Breast epithelium (tissue), 4 donors: ENCODE results near the gene KRT3. TPM values are rescaled to one million over a fixed set of nuclear protein-coding genes. Genes with fewer than 3 reads are reported as not detected.

Experiments used
- DNase-seq, 2 donors: peaks; one replicate each; pipeline ENCODE4 v3.0.0-alpha.2; 2019; ENCODE audit warnings: low spot score in 2 of 2
- H3K27ac ChIP-seq, 2 donors: fragments of 200-600 bp; sonication (generic) in 1 of 2; one replicate each; pipeline ENCODE4 v1.5.1; 2016 to 2019; ENCODE audit warnings: mild to moderate bottlenecking in 1 of 2
- H3K27me3 ChIP-seq, 2 donors: fragments of 200-600 bp; sonication (generic) in 1 of 2; one replicate each; pipeline versions ENCODE4 v1.5.1 to v1.6.0; 2017 to 2019; ENCODE audit warnings: control low read depth in 1 of 2, mild to moderate bottlenecking in 1 of 2
- H3K36me3 ChIP-seq: fragments of 200-600 bp; one replicate; pipeline ENCODE4 v1.5.1; 2019
- H3K4me1 ChIP-seq, 2 donors: fragments of 200-600 bp; sonication (generic); one replicate each; pipeline ENCODE4 v1.5.1; 2016 to 2019; ENCODE audit warnings: control low read depth in 1 of 2
- H3K4me3 ChIP-seq, 3 donors: fragments of 200-600 bp; sonication (generic); 1 replicate in 2 of 3; 2 replicates in 1 of 3; pipeline ENCODE4 v1.5.1; 2016 to 2019; ENCODE audit warnings: mild to moderate bottlenecking in 3 of 3, moderate library complexity in 2 of 3
- H3K9me3 ChIP-seq, 2 donors: fragments of 200-600 bp; sonication (generic) in 1 of 2; one replicate each; pipeline ENCODE4 v1.5.1; 2016 to 2019; ENCODE audit warnings: control low read depth in 1 of 2
- POLR2A ChIP-seq: fragments of 450-650 bp; IDR thresholded peaks from one replicate; pipeline ENCODE4 v1.6.1; 2016; ENCODE audit warnings: antibody characterized with exemption, mild to moderate bottlenecking, moderate library complexity
- POLR2AphosphoS5 ChIP-seq, 3 donors: sonication (generic); formaldehyde crosslinking; IDR thresholded peaks; one replicate each; pipeline ENCODE4 v1.6.1; 2017; ENCODE audit warnings: antibody characterized with exemption in 3 of 3
- intact Hi-C: fragments of 100-400 bp; cut with DNase I; formaldehyde crosslinking; loops from one replicate; pipeline ENCODE4 v1.15.1; 2023; ENCODE audit warnings: low total_unique reads
- total RNA-seq, 3 donors: library from RNA; depleted of rRNA; stranded (reverse); fragments of >200 nt; gene quantifications; one replicate each; pipeline ENCODE4 v1.1.0, GENCODE V29; 2016
- TF ChIP-seq, protein P1 (sequence below), 3 donors: fragments of 450-650 bp; IDR thresholded peaks; one replicate each; pipeline ENCODE4 v1.5.1; 2016 to 2017; ENCODE audit warnings: antibody characterized with exemption in 3 of 3, mild to moderate bottlenecking in 3 of 3, moderate library complexity in 3 of 3

KRT3 gene
- total RNA-seq, 3 donors from 2014 or later = not detected

DNA sequence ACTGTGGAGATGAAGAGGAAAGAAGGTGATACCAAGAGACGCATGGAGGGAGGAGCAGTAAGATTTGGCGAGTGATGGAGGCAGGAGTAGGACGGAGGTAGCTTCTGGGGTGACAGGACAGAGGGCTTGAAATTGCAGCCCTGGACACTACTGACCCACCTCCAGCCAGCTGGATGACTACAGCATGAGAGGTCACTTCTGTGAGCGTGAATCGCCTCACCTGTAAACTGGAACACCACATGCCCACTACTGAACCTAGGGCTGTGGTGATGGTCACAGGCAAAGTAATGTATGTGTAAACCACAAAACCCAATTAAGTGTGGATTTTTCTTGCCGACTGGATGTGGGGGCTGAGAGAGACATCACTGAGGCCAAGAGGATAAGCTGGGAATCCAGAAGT is 24.6 kb upstream of the KRT3 start:
- H3K36me3 ChIP-seq = no peaks in the 10 kb centered on the region
- no peaks in the 10 kb centered on the region for H3K9me3 ChIP-seq
- H3K27me3 ChIP-seq = peaks cover 0 to 4% of the 10 kb centered on the region in 2 donors
- intact Hi-C loops = no loop called here
- H3K4me3 ChIP-seq = no peak overlapping the region
- TF ChIP-seq, protein P1, sequence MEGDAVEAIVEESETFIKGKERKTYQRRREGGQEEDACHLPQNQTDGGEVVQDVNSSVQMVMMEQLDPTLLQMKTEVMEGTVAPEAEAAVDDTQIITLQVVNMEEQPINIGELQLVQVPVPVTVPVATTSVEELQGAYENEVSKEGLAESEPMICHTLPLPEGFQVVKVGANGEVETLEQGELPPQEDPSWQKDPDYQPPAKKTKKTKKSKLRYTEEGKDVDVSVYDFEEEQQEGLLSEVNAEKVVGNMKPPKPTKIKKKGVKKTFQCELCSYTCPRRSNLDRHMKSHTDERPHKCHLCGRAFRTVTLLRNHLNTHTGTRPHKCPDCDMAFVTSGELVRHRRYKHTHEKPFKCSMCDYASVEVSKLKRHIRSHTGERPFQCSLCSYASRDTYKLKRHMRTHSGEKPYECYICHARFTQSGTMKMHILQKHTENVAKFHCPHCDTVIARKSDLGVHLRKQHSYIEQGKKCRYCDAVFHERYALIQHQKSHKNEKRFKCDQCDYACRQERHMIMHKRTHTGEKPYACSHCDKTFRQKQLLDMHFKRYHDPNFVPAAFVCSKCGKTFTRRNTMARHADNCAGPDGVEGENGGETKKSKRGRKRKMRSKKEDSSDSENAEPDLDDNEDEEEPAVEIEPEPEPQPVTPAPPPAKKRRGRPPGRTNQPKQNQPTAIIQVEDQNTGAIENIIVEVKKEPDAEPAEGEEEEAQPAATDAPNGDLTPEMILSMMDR (IDR thresholded peaks at IDR 0.05) = no peak
- TF ChIP-seq POLR2AphosphoS5 (IDR thresholded peaks at IDR 0.05) (no peak), POLR2A (no peak)
- DNase-seq = no peak
- H3K27ac ChIP-seq = no peak overlapping the region
- H3K4me1 ChIP-seq = no peaks in the 10 kb centered on the region

DNA sequence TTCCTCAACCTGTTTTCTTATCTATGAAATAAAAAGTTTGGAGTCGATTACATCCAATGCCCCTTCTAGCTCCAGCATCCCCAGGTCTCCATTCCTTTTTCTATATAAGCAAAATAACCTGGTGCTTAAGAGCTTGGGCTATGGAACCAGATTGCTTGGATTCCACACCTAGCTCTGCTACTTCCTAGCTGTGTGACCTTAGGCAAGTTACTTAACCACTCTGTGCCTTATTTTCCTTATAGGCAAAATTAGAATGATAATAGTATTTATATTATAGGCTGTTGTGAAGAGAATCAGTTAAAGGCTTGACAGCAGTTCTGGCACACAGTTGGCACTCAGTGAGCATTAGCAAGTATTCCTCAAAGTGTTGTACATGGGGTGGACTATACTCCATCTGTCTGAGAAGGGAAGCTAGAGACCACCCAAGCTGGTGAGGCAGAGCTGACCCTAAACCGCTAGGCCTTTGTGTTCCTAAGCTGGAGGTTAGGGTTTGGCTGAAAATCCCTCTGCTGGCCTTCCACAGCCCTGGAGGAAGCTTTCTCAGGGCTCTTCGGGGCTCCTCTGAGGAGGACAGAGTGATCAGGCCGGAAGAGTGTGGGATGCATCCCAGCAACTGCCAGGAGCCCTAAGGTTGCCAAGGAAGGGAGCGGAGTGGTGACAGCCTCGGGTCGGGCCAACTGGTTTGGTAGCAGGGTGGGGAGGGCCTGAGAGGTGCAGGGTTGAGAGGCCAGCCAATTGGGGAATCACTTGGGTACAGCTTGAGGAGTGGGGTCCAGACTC is 24.0 kb upstream of the KRT3 start:
- Histone ChIP-seq H3K36me3 (no peaks in the 10 kb centered on the region), H3K4me1 (no peaks in the 10 kb centered on the region), H3K4me3 (no peak overlapping the region), H3K27ac (no peak overlapping the region), H3K27me3 (peaks cover 0 to 4% of the 10 kb centered on the region in 2 donors), H3K9me3 (no peaks in the 10 kb centered on the region)
- intact Hi-C loops = no loop called here
- DNase-seq = no peak
- TF ChIP-seq, protein P1 (IDR thresholded peaks at IDR 0.05) = no peak
- TF ChIP-seq POLR2A (no peak), POLR2AphosphoS5 (IDR thresholded peaks at IDR 0.05) (no peak)

DNA sequence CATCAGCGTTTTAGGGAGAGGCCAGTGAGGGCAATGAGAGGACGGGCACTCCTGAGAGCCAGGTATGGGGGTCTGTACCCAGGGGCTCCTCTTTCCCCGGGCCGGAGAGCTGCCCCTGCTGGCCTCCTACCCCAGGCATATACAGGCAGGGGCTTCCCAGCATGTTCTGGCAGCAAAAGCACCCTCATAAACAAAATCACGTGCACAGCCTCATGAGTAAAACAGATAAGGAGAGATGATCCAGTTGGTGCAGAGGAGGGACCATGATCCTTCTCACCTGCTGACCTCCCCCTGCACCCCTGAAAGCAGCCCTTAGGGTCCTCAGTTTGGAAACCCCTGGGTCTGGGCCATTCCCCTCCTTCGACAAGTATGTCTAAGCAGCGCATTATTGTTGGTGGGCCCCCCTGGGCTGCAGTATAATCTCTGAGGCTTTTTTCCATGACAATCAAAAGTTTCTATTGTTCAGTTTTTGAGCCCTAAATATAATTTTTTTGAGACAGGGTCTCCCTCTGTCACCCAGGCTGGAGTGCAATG is 23.0 kb upstream of the KRT3 start:
- DNase-seq = no peak
- Histone ChIP-seq H3K9me3 (no peaks in the 10 kb centered on the region), H3K4me3 (no peak overlapping the region), H3K27me3 (peaks cover 0 to 4% of the 10 kb centered on the region in 2 donors), H3K4me1 (no peaks in the 10 kb centered on the region), H3K36me3 (no peaks in the 10 kb centered on the region), H3K27ac (no peak overlapping the region)
- intact Hi-C loops = no loop called here
- TF ChIP-seq, protein P1 (IDR thresholded peaks at IDR 0.05) = no peak
- TF ChIP-seq POLR2AphosphoS5 (IDR thresholded peaks at IDR 0.05) = no peak
- TF ChIP-seq POLR2A = no peak

DNA sequence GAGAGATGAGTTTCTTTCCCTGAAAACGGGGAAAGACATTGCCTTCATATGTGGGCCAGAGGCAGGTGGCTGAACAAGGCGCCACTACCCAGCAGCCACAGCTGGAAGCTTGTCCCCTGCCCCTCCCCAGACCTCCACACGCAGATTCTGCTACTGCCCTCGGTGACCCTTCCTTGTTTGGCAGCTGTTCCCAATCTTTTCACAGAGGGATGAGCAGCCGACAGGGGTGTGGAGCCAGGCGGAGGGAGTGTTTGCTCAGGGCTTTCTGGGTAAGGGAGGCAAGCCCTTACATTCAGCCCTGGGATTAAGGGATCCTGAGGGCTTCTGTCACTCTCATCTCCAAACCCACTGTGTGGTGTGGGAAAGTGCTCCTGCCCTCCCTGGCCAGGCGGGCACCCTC is 22.5 kb upstream of the KRT3 start:
- Histone ChIP-seq H3K9me3 (no peaks in the 10 kb centered on the region), H3K4me1 (no peaks in the 10 kb centered on the region), H3K36me3 (no peaks in the 10 kb centered on the region), H3K4me3 (no peak overlapping the region), H3K27me3 (peaks cover 0 to 4% of the 10 kb centered on the region in 2 donors), H3K27ac (no peak overlapping the region)
- TF ChIP-seq POLR2A (no peak), POLR2AphosphoS5 (IDR thresholded peaks at IDR 0.05) (no peak)
- TF ChIP-seq, protein P1 (IDR thresholded peaks at IDR 0.05) = no peak
- intact Hi-C loops = no loop called here
- DNase-seq = no peak

GRCh38 chr12:52817699-52818238 is 21.9 kb upstream of the KRT3 start:
- H3K9me3 ChIP-seq = no peaks in the 10 kb centered on the region
- H3K27me3 ChIP-seq = peaks cover 0 to 4% of the 10 kb centered on the region in 2 donors
- TF ChIP-seq POLR2AphosphoS5 (IDR thresholded peaks at IDR 0.05) (no peak), POLR2A (no peak)
- TF ChIP-seq, protein P1 (IDR thresholded peaks at IDR 0.05) = no peak
- H3K4me1 ChIP-seq = no peaks in the 10 kb centered on the region
- H3K36me3 ChIP-seq = no peaks in the 10 kb centered on the region
- no peak for DNase-seq
- H3K27ac ChIP-seq = no peak overlapping the region
- intact Hi-C loops = no loop called here
- no peak overlapping the region for H3K4me3 ChIP-seq
